Neural progenitor cell (in vitro differentiated cells): Measurements from ENCODE around the gene RUVBL1.

Experiments used
- EZH2 ChIP-seq: fragments of 200-600 bp; sonication (generic); IDR thresholded peaks from 2 replicates; pipeline ENCODE4 v1.6.1; 2017; ENCODE audit warnings: antibody characterized with exemption, mild to moderate bottlenecking, moderate library complexity
- TF ChIP-seq, protein P1 (sequence below): fragments of 200-600 bp; sonication (generic); IDR thresholded peaks from 2 replicates; pipeline ENCODE4 v1.5.1; 2017; ENCODE audit warnings: antibody characterized with exemption, mild to moderate bottlenecking

GRCh38 chr3:128041344-128041743, 82.3 kb downstream of the RUVBL1 start:
- TF ChIP-seq, protein P1, sequence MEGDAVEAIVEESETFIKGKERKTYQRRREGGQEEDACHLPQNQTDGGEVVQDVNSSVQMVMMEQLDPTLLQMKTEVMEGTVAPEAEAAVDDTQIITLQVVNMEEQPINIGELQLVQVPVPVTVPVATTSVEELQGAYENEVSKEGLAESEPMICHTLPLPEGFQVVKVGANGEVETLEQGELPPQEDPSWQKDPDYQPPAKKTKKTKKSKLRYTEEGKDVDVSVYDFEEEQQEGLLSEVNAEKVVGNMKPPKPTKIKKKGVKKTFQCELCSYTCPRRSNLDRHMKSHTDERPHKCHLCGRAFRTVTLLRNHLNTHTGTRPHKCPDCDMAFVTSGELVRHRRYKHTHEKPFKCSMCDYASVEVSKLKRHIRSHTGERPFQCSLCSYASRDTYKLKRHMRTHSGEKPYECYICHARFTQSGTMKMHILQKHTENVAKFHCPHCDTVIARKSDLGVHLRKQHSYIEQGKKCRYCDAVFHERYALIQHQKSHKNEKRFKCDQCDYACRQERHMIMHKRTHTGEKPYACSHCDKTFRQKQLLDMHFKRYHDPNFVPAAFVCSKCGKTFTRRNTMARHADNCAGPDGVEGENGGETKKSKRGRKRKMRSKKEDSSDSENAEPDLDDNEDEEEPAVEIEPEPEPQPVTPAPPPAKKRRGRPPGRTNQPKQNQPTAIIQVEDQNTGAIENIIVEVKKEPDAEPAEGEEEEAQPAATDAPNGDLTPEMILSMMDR = no peak
- TF ChIP-seq EZH2 = no peak
